Epithelial cell of esophagus (primary cell): Measurements from ENCODE around the gene TRIML2.

Experiments used
- DNase-seq: peaks from one replicate; pipeline ENCODE4 v3.0.0; 2010; ENCODE audit warnings: low read depth
- H3K4me3 ChIP-seq: 2 replicates; pipeline ENCODE4 v1.5.1; 2011; ENCODE audit warnings: mild to moderate bottlenecking, low read length, control low read depth
- CTCF ChIP-seq: IDR thresholded peaks from 2 replicates; pipeline ENCODE4 v1.5.1; 2011; ENCODE audit warnings: low read depth, mild to moderate bottlenecking, low read length, control low read depth, inconsistent platforms; ENCODE audit not compliant: insufficient read depth; ENCODE audit errors: missing control alignments

The TRIML2 gene

GRCh38 chr4:188127214-188127874, 17.9 kb upstream of the TRIML2 start:
- TF ChIP-seq CTCF: no peak
- H3K4me3 ChIP-seq: no peak overlapping the region
- peak; percentile 93 for DNase-seq

- no peak for TF ChIP-seq CTCF
- DNase-seq: no peak
- no peak overlapping the region for H3K4me3 ChIP-seq
Measured at GRCh38 chr4:188121530-188121929, 12.1 kb upstream of the TRIML2 start.

- peak; percentile 43 for DNase-seq
- TF ChIP-seq CTCF: no peak
- no peak overlapping the region for H3K4me3 ChIP-seq
Measured at GRCh38 chr4:188117631-188118324, 8.4 kb upstream of the TRIML2 start.

GRCh38 chr4:188113156-188113555, 3.8 kb upstream of the TRIML2 start:
- no peak overlapping the region for H3K4me3 ChIP-seq
- no peak for TF ChIP-seq CTCF
- DNase-seq: peak; percentile 99

- H3K4me3 ChIP-seq: no peak overlapping the region
- DNase-seq: no peak
- no peak for TF ChIP-seq CTCF
Measured at GRCh38 chr4:188111955-188112354, 2.6 kb upstream of the TRIML2 start.

- no peak overlapping the region for H3K4me3 ChIP-seq
- DNase-seq: peak; percentile 80
- TF ChIP-seq CTCF: no peak
Measured at GRCh38 chr4:188110741-188111471, 1.5 kb upstream of the TRIML2 start.
